ENCODE data around the gene RAPGEFL1. TPM values are rescaled to one million over a fixed set of nuclear protein-coding genes. Genes with fewer than 3 reads are reported as not detected.

RAPGEFL1 gene
- total and polyA plus RNA-seq, 10 of the 15 experiments (the other 5 are each of a cell fraction or from before 2014, with no cell fraction given) = 0.13 to 3.2 (median 1.5) TPM

- in situ Hi-C loops (cut with MboI) = no loop called here
- ChIA-PET CTCF (interaction anchor here (0.6 to 6.7 kb wide), 17 partner anchors 9 to 478 kb away, joined by 3 to 138 read pairs (median 4); partner anchors contain the start of genes CDC6 and WIPF2), RAD21 (ENCODE audit: unreplicated experiment) (interaction anchor here (0.7 to 8.0 kb wide), 8 partner anchors 28 to 181 kb away, joined by 3 to 99 read pairs (median 4); partner anchors contain the start of genes MED24 and WIPF2), SMC1A (ENCODE audit: uncharacterized antibody, unreplicated experiment) (interaction anchor here (0.7 to 5.9 kb wide), 10 partner anchors 10 to 177 kb away, joined by 3 to 94 read pairs (median 3); no protein-coding TSS in a partner anchor), POLR2A (interaction anchor here (1.1 to 3.0 kb wide), 5 partner anchors 10 to 99 kb away, joined by 3 to 12 read pairs (median 5); no protein-coding TSS in a partner anchor)
- BruUV-seq (replicated peaks) = no TSS peak
- H4K20me1 ChIP-seq (ENCODE audit: control insufficient read depth, insufficient read depth) = no peaks in the 10 kb centered on the region
- H3K27me3 ChIP-seq (replicated peaks in 1 of 2; ENCODE audit: control insufficient read depth in 2 of 2, insufficient read depth in 2 of 2, low read length in 1 of 2) = no peaks in the 10 kb centered on the region; a peak in 1 of 4 replicates
- peak overlapping the region; percentile 86; the same call in 1 of the 2 replicates for H3K4me2 ChIP-seq (ENCODE audit: control insufficient read depth, insufficient read depth)
- H3K36me3 ChIP-seq (ENCODE audit: control insufficient read depth in 2 of 2, insufficient read depth in 2 of 2, low read length in 1 of 2) = no peaks in the 10 kb centered on the region
- no peak overlapping the region for H3K27ac ChIP-seq (ENCODE audit: control insufficient read depth, insufficient read depth)
- H3K9ac ChIP-seq (ENCODE audit: control insufficient read depth, insufficient read depth, low read length) = no peak overlapping the region
- WGBS (ENCODE audit: insufficient coverage, insufficient replicate concordance, low lambda C conversion rate, missing lambda C conversion rate) = 66% methylated on average over 15 of the region's 15 CpGs
- H3K79me2 ChIP-seq (ENCODE audit: control insufficient read depth, insufficient read depth, low read length) = no peaks in the 10 kb centered on the region
- ATAC-seq (peak; percentile 71), DNase-seq (ENCODE audit: low read depth, low spot score) (no peak), FAIRE-seq (no peak)
- H3K4me3 ChIP-seq = no peak overlapping the region
- intact Hi-C loops (cut with micrococcal nuclease; ENCODE audit: unreplicated experiment) = no loop called here
- H3K4me1 ChIP-seq (ENCODE audit: control insufficient read depth, insufficient read depth, low read length) = peaks cover 24% of the 10 kb centered on the region
- H3K9me3 ChIP-seq (replicated peaks; ENCODE audit: control insufficient read depth, insufficient read depth, low read length) = no peaks in the 10 kb centered on the region
- peak overlapping the region; percentile 91 for H2AFZ ChIP-seq (ENCODE audit: control insufficient read depth, low read depth, low read length)
- TF ChIP-seq ZSCAN29 (IDR thresholded peaks at IDR 0.05) (no peak), CEBPB (IDR thresholded peaks at IDR 0.05; ENCODE audit: borderline replicate concordance in 1 of 2, low read depth in 2 of 2, low read length in 2 of 2) (no peak), HDAC2 (IDR thresholded peaks at IDR 0.05) (no peak), GABPA (IDR thresholded peaks at IDR 0.05; ENCODE audit: low read depth) (no peak), BCLAF1 (IDR thresholded peaks at IDR 0.05) (no peak), CTCF (IDR thresholded peaks at IDR 0.05 in 2 of 3, conservative IDR thresholded peaks at IDR 0.05 in 1 of 3; ENCODE audit: control insufficient read depth in 2 of 3, extremely low read depth in 1 of 3, insufficient read depth in 1 of 3, low read depth in 3 of 3, low read length in 3 of 3) (peak; percentile 1 to 56 (median 31); a peak in 3 of 6 replicates), E2F8 (IDR thresholded peaks at IDR 0.05; ENCODE audit: low read depth, partially characterized antibody) (no peak), GATAD2B (conservative IDR thresholded peaks at IDR 0.05; ENCODE audit: low read depth) (0 out of 2 replicates have a peak, but pooled peaks have one; percentile 49), CREM (IDR thresholded peaks at IDR 0.05; ENCODE audit: low read depth) (no peak), FOXK2 (IDR thresholded peaks at IDR 0.05) (0 out of 2 replicates have a peak, but pooled peaks have one; percentile 11), EP300 (IDR thresholded peaks at IDR 0.05; ENCODE audit: borderline replicate concordance in 1 of 2, control insufficient read depth in 1 of 2, low read depth in 2 of 2, low read length in 2 of 2) (no peak), ASH2L (IDR thresholded peaks at IDR 0.05; ENCODE audit: borderline replicate concordance, low read depth) (no peak), NFYB (IDR thresholded peaks at IDR 0.05; ENCODE audit: insufficient read depth, low read depth, low read length) (no peak), MXI1 (IDR thresholded peaks at IDR 0.05; ENCODE audit: low read depth, low read length) (no peak)
Measured at GRCh38 chr17:40190197-40191021, 13.1 kb downstream of the RAPGEFL1 start.
